Adipocyte (in vitro differentiated cells): Measurements from ENCODE around the gene DGKH.

Experiments used
- DNase-seq: peaks from one replicate; pipeline ENCODE4 v3.0.0-alpha.2; 2015; ENCODE audit warnings: low read depth
- H3K27me3 ChIP-seq: replicated peaks from 2 replicates; pipeline ENCODE4 v1.7.0; 2013; ENCODE audit warnings: mild to moderate bottlenecking, low read length, moderate library complexity; ENCODE audit not compliant: control insufficient read depth, insufficient read depth
- H3K36me3 ChIP-seq: 2 replicates; pipeline ENCODE4 v1.7.0; 2013; ENCODE audit warnings: low read length, mild to moderate bottlenecking, moderate library complexity; ENCODE audit not compliant: control insufficient read depth, insufficient read depth, severe bottlenecking
- H3K4me1 ChIP-seq: 2 replicates; pipeline ENCODE4 v1.7.0; 2013; ENCODE audit warnings: mild to moderate bottlenecking, low read length, moderate library complexity; ENCODE audit not compliant: control insufficient read depth, insufficient read depth
- H3K4me3 ChIP-seq: 2 replicates; pipeline ENCODE4 v1.7.0; 2013; ENCODE audit warnings: mild to moderate bottlenecking, low read length, moderate library complexity
- H3K9ac ChIP-seq: 2 replicates; pipeline ENCODE4 v1.7.0; 2013; ENCODE audit warnings: mild to moderate bottlenecking, low read length, moderate library complexity
- H3K9me3 ChIP-seq: 2 replicates; pipeline ENCODE4 v1.7.0; 2013; ENCODE audit warnings: mild to moderate bottlenecking, low read length, moderate library complexity; ENCODE audit not compliant: control insufficient read depth

Gene DGKH

GRCh38 chr13:42272115-42272803 is 223.8 kb downstream of the DGKH start, which contains the start of gene AKAP11:
Gene AKAP11, plus strand, starts transcription at chr13:42272152. Its CDS starts 14,197 bp downstream, at chr13:42286349.
- Histone ChIP-seq H3K9ac (peak within 1 kb of the TSS; percentile 92), H3K36me3 (no peaks in the 10 kb centered on the region), H3K4me3 (peak within 1 kb of the TSS; percentile 94), H3K9me3 (no peaks in the 10 kb centered on the region), H3K27me3 (no peaks in the 10 kb centered on the region), H3K4me1 (peaks cover 27% of the 10 kb centered on the region)
- DNase-seq = peak; percentile 67

- no peaks in the 10 kb centered on the region for H3K27me3 ChIP-seq
- no peaks in the 10 kb centered on the region for H3K36me3 ChIP-seq
- H3K9ac ChIP-seq = peak overlapping the region; percentile 92
- DNase-seq = peak; percentile 22
- H3K4me3 ChIP-seq = peak overlapping the region; percentile 94
- peaks cover 33% of the 10 kb centered on the region for H3K4me1 ChIP-seq
- H3K9me3 ChIP-seq = no peaks in the 10 kb centered on the region
These were observed 224.3 kb downstream of the DGKH start for GRCh38 chr13:42272804-42273175.

GRCh38 chr13:42274386-42275097 is 226.1 kb downstream of the DGKH start:
- Histone ChIP-seq H3K9me3 (no peaks in the 10 kb centered on the region), H3K27me3 (no peaks in the 10 kb centered on the region), H3K36me3 (no peaks in the 10 kb centered on the region), H3K9ac (peak overlapping the region; percentile 92), H3K4me1 (peaks cover 38% of the 10 kb centered on the region), H3K4me3 (no peak overlapping the region)
- DNase-seq = no peak

- Histone ChIP-seq H3K4me1 (peaks cover 38% of the 10 kb centered on the region), H3K9me3 (no peaks in the 10 kb centered on the region), H3K36me3 (no peaks in the 10 kb centered on the region), H3K4me3 (no peak overlapping the region), H3K9ac (no peak overlapping the region), H3K27me3 (no peaks in the 10 kb centered on the region)
- DNase-seq = no peak
These were observed 226.6 kb downstream of the DGKH start for GRCh38 chr13:42275098-42275471.

- Histone ChIP-seq H3K9ac (no peak overlapping the region), H3K36me3 (no peaks in the 10 kb centered on the region), H3K27me3 (no peaks in the 10 kb centered on the region), H3K9me3 (no peaks in the 10 kb centered on the region), H3K4me3 (no peak overlapping the region), H3K4me1 (peaks cover 38% of the 10 kb centered on the region)
- no peak for DNase-seq
These were observed 227.1 kb downstream of the DGKH start for GRCh38 chr13:42275506-42275905.

GRCh38 chr13:42276683-42277082 is 228.2 kb downstream of the DGKH start:
- Histone ChIP-seq H3K27me3 (no peaks in the 10 kb centered on the region), H3K9me3 (no peaks in the 10 kb centered on the region), H3K9ac (no peak overlapping the region), H3K4me1 (peaks cover 34% of the 10 kb centered on the region), H3K36me3 (no peaks in the 10 kb centered on the region), H3K4me3 (no peak overlapping the region)
- DNase-seq = no peak

GRCh38 chr13:42277618-42278276 is 229.3 kb downstream of the DGKH start:
- no peak for DNase-seq
- Histone ChIP-seq H3K4me3 (peak overlapping the region; percentile 42), H3K36me3 (no peaks in the 10 kb centered on the region), H3K9ac (no peak overlapping the region), H3K27me3 (no peaks in the 10 kb centered on the region), H3K9me3 (no peaks in the 10 kb centered on the region), H3K4me1 (peaks cover 34% of the 10 kb centered on the region)

GRCh38 chr13:42279080-42279479 is 230.6 kb downstream of the DGKH start:
- Histone ChIP-seq H3K27me3 (no peaks in the 10 kb centered on the region), H3K9me3 (no peaks in the 10 kb centered on the region), H3K36me3 (no peaks in the 10 kb centered on the region), H3K4me1 (peaks cover 22% of the 10 kb centered on the region), H3K9ac (no peak overlapping the region), H3K4me3 (no peak overlapping the region)
- DNase-seq = no peak

GRCh38 chr13:42279986-42280385 is 231.5 kb downstream of the DGKH start:
- peaks cover 13% of the 10 kb centered on the region for H3K4me1 ChIP-seq

GRCh38 chr13:42280537-42280936 is 232.1 kb downstream of the DGKH start:
- Histone ChIP-seq H3K9ac (no peak overlapping the region), H3K9me3 (no peaks in the 10 kb centered on the region), H3K36me3 (no peaks in the 10 kb centered on the region), H3K27me3 (no peaks in the 10 kb centered on the region), H3K4me3 (no peak overlapping the region), H3K4me1 (peaks cover 12% of the 10 kb centered on the region)
- DNase-seq = no peak

More at GRCh38 chr13:42279986-42280385, 231.5 kb downstream of the DGKH start:
- H3K4me3 ChIP-seq = no peak overlapping the region
- H3K9ac ChIP-seq = no peak overlapping the region
- no peak for DNase-seq
- H3K27me3 ChIP-seq = no peaks in the 10 kb centered on the region
- no peaks in the 10 kb centered on the region for H3K9me3 ChIP-seq
- H3K36me3 ChIP-seq = no peaks in the 10 kb centered on the region

GRCh38 chr13:42283574-42283973 is 235.1 kb downstream of the DGKH start:
- Histone ChIP-seq H3K4me3 (no peak overlapping the region), H3K9ac (no peak overlapping the region), H3K9me3 (no peaks in the 10 kb centered on the region), H3K4me1 (peaks cover 2% of the 10 kb centered on the region), H3K36me3 (peaks cover 25% of the 10 kb centered on the region), H3K27me3 (no peaks in the 10 kb centered on the region)
- DNase-seq = no peak
